ENCODE results near the gene HBB.

HBB gene

DNA sequence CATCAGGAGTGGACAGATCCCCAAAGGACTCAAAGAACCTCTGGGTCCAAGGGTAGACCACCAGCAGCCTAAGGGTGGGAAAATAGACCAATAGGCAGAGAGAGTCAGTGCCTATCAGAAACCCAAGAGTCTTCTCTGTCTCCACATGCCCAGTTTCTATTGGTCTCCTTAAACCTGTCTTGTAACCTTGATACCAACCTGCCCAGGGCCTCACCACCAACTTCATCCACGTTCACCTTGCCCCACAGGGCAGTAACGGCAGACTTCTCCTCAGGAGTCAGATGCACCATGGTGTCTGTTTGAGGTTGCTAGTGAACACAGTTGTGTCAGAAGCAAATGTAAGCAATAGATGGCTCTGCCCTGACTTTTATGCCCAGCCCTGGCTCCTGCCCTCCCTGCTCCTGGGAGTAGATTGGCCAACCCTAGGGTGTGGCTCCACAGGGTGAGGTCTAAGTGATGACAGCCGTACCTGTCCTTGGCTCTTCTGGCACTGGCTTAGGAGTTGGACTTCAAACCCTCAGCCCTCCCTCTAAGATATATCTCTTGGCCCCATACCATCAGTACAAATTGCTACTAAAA, at the start of gene HBB:
HBB (minus strand) TSS at position 340 of the 579 bp plus-strand sequence; CDS start at position 290, 50 bp downstream.
- TF ChIP-seq, protein P1, sequence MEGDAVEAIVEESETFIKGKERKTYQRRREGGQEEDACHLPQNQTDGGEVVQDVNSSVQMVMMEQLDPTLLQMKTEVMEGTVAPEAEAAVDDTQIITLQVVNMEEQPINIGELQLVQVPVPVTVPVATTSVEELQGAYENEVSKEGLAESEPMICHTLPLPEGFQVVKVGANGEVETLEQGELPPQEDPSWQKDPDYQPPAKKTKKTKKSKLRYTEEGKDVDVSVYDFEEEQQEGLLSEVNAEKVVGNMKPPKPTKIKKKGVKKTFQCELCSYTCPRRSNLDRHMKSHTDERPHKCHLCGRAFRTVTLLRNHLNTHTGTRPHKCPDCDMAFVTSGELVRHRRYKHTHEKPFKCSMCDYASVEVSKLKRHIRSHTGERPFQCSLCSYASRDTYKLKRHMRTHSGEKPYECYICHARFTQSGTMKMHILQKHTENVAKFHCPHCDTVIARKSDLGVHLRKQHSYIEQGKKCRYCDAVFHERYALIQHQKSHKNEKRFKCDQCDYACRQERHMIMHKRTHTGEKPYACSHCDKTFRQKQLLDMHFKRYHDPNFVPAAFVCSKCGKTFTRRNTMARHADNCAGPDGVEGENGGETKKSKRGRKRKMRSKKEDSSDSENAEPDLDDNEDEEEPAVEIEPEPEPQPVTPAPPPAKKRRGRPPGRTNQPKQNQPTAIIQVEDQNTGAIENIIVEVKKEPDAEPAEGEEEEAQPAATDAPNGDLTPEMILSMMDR (conservative IDR thresholded peaks at IDR 0.05; ENCODE audit: low read depth, low read length) = no peak
- H3K4me3 ChIP-seq (ENCODE audit: low read length) = no peak within 1 kb of the TSS
- no peak for DNase-seq (ENCODE audit: low read depth)

DNA sequence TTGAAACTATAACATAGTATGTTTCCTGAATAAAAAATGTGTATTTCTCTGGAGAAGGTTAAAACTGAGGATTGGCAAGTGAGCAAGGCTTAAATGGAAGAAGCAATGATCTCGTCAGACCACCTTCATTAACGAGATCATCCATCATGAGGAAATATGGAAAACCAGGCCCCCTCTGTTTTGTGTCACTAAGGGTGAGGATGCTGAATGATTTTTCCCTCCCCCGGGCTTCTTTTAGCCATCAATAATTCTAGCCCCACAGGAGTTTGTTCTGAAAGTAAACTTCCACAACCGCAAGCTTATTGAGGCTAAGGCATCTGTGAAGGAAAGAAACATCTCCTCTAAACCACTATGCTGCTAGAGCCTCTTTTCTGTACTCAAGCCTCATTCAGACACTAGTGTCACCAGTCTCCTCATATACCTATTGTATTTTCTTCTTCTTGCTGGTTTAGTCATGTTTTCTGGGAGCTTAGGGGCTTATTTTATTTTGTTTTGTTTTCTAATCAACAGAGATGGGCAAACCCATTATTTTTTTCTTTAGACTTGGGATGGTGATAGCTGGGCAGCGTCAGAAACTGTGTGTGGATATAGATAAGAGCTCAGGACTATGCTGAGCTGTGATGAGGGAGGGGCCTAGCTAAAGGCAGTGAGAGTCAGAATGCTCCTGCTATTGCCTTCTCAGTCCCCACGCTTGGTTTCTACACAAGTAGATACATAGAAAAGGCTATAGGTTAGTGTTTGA, 48.7 kb upstream of the HBB start:
- TF ChIP-seq, protein P1 (conservative IDR thresholded peaks at IDR 0.05; ENCODE audit: low read depth, low read length) = no peak
- no peak overlapping the region for H3K4me3 ChIP-seq (ENCODE audit: low read length)
- DNase-seq (ENCODE audit: low read depth) = no peak

DNA sequence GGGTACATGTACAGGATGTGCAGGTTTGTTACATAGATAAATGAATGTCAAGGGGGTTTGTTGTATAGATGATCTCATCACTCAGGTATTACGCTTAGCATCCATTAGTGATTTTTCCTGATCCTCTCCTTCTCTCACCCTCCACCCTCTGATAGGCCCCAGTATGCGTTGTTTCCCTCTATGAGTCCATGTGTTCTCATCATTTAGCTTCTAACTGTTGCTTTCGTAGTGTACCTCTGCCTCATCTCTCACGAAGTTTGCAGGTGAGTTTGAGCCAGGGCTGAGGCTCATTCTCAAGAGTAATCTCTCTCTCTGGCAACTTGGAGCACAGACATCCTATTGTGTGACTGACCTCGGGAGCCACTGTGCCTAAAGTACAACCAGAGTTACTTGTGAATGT, 47.5 kb upstream of the HBB start:
- no peak for DNase-seq (ENCODE audit: low read depth)
- TF ChIP-seq, protein P1 (conservative IDR thresholded peaks at IDR 0.05; ENCODE audit: low read depth, low read length) = no peak

DNA sequence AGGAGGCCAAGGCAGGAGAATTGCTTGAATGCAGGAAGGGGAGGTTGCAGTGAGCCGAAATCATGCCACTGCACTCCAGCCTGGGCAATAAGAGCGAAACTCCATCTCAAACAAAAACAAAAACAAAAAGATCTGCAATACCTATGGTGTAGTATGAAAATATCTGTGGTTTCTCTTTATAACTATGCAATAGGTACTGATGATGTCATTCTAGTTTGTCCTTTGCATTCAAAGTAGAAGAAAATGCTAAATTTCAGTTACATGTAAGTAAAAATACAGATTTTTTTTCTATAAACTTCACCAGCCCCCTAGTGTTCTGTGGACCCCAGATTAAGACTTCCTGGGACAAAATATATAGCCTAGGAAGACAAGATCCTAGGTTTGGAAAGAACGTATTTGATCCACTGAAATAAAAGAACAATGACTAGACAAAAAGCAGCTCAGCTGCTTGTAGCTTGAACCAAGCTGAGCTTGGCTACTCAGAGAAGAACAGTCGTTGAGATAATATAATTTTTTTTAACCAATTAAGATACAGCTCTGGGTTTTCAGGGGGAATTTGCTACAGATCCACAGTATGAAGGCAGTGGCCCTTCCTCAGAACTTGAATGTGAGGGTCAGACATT, 45.6 kb upstream of the HBB start:
- TF ChIP-seq, protein P1 (conservative IDR thresholded peaks at IDR 0.05; ENCODE audit: low read depth, low read length) = no peak
- DNase-seq (ENCODE audit: low read depth) = no peak
- no peak overlapping the region for H3K4me3 ChIP-seq (ENCODE audit: low read length)

More for the DNA sequence above, 47.5 kb upstream of the HBB start:
- no peak overlapping the region for H3K4me3 ChIP-seq (ENCODE audit: low read length)

DNA sequence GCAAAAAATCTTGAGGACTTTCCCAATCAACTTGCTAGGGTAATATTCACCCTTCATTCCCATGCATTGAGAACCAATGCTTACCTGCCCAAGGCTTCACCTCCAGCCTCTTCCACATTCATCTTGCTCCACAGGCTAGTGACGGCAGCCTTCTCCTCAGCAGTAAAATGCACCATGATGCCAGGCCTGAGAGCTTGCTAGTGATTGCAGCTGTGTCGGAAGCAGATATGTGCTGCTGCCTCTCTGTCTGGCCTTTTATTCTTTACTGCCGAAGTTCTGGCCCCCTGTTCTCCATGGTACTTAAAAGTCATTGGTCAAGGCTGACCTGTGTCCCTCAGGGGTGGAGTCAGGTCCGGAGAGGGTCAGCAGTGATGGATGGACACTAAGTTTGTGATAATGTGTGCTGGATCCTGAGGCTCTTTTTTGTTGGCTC, 42.9 kb upstream of the HBB start, which contains the start of gene HBE1:
HBE1 (minus strand) TSS at position 231 of the 433 bp plus-strand sequence; CDS start at position 176, 55 bp downstream.
- TF ChIP-seq, protein P1 (conservative IDR thresholded peaks at IDR 0.05; ENCODE audit: low read depth, low read length) = no peak
- no peak within 1 kb of the TSS for H3K4me3 ChIP-seq (ENCODE audit: low read length)
- no peak for DNase-seq (ENCODE audit: low read depth)

DNA sequence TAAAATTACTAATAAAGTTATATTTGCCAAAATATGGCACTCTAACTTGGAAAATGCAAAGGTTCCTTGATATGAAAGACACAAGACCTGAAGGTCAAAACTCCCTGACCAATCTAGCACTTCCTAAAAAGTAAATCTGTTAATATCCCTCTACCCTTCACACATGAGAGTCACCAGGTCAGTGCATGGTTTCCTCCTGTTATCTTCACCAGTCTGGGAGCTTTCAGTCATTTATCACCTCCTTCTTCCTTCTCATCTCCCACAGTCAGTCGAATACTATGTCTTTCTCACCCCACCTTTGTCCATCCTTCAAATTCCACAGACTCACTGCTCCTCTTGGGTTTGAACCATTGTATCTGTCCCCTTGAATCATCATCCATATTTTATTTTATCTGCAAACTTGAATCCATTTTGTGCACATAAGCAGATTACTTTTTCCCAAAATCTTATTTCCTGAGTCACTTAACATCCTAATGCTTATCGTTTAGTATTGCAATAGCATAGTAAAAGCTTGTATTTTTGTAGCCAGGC, 40.2 kb upstream of the HBB start:
- TF ChIP-seq, protein P1 (conservative IDR thresholded peaks at IDR 0.05; ENCODE audit: low read depth, low read length) = no peak
- no peak for DNase-seq (ENCODE audit: low read depth)
- no peak overlapping the region for H3K4me3 ChIP-seq (ENCODE audit: low read length)

All from retinal pigment epithelial cell (primary cell).